GM21526 (cell line): ENCODE data around the gene PI4KA.
"Not testable (repeated sequence)": the region's sequence is repeated elsewhere in the genome, so short reads cannot be mapped to it uniquely, and the experiment has no call there.

Experiments used
- ATAC-seq: cut with Tn5 transposase; IDR thresholded peaks from one replicate; pipeline ENCODE4 v1.9.1; 2021; ENCODE audit warnings: moderate library complexity; ENCODE audit not compliant: unreplicated experiment, low FRiP score

PI4KA gene

DNA sequence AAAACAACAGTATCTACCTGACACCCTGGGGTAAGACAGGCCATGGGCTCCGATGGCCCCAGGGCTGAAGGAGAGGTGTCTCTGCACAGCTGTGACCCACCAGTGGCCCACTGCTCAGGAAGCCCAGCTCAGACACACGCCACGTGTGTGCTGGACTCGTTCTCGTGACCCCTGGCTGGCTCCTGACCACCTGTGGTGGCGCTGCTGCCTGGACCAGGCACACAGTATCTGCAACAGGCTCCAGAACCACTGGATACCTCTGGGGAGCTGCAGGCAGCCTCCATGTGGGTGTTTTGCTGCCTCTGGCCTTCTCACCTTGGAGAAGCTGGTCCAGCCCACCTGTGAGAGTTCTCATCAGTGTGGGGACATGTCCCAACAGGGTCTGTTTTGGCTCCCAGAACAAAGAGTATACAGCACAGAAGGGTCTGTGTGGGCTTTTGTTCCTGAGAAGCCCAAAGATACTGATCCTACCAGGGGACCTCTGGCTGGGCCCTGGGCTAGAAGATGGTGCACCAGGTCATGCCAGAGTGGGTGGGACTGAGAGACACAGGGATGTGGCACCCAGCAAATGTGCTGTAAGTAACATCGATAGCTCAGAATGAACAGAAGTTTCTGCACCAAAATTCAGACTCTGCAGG lies 106.4 kb downstream of the PI4KA start:
- no peak for ATAC-seq

DNA sequence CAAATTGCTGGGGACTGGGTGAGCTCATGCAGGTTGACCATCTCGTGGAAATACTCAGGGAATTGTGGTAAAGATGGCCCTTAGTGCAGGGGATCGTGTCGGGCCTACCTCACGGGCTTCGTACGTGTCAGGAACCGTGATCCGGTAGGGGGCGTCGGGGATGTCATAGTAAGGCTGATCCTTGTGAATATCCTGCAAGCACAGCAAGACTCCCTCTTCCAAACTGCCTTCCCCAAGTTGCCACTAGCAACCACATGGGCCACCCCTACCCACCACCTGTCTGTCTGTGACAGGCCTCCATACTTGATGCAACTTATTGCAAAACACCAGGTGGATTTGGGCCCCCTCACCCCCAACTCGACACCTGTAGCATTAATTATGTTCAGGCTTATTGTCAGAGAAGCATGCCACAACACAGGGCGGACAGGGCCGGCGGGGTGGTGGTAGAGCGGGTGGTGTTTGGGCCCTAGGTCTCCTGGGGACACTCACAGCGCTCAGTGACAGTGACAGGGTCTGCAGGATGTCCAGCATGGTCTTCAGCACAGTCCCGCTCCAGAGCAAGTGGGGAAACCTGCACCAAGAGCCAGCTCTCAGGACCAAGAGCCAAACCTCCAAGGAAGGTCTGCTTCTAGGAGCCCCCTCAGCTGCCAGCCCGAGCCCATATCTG lies 107.3 kb downstream of the PI4KA start:
- ATAC-seq, result no peak

DNA sequence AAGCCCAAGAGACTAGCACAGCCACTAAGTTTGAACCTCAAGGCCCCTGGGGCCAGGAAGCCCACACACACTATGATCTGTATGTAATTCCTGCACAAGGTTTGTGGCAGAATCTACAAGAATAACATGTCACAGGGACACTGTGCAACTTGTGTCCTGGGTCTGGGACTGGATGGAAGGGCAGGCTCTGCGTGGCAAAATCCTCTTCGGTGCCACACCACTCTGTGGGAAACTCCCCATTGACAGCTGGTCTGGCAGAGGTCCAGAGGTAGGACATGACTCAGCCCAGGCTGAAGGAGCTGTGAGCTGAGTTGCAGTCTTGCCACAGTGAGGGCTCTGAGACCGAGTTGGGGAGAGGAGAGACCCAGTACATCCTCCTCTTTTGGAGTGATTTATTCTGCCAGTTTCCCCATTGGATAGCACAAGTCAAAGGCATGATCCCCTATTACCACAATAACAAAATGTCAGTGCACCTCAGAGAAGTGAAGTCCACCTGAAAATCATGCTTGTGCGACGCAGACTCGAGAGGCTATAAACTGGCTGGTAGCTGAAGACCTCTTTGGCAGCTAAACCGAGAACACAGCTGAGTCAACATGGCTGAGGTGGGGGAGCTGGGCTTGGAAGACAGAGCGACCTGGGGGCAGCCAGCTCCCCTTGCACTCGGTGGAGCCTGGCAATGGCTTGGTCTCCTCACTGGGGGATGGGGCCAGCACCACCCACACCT lies 108.0 kb downstream of the PI4KA start:
- no peak for ATAC-seq

DNA sequence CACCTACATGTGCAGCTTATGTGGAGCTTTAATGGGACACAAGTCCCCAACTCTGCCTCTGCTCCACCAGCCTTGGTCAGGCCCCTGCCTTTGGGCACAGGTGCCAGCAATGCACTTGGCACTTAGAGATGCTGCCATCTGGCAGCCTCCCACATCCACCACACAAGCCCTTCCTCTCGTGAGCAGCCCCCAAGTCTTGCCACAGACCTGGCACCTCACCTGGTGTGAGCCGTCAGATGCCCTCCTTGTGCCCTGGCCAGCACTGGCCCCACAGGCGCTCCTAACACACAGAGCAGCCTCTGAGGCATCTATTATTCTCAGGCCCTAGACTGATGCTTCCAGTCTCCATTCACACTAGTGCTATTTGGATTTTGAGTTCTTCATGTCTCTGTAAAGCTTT lies 109.2 kb downstream of the PI4KA start:
- no peak for ATAC-seq

DNA sequence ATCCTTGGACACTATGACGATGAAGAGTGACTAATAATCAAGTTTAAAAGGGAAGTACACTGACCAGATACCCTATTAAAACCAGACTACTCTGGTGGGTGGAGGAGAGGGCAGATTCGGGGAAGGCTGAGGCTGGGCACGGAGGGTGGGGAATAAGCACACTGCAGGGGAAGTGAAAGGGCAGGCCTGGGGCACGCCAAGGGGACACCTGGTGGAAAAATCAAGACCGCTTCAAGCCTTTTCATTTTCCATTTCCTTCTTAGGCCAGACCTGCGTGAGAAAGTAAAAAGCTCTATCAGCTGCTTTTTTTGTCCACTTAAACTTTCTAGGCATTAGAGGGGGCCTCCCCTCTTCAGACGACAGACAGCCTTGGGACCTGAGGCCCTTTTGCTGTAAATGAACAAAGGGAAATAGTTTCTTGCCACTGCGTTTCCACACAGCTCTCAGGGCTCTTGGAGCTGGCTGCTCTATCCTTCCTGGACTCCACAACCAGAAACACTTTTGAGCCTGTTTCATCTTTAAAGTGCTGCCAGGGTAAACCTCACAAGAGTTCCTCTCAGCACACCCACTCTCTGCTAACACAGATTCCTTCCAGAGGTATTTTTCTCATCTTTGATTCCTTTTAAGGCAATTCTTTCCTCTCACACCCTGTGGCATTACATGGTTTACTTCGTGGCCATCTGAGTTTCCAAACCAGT lies 109.7 kb downstream of the PI4KA start:
- ATAC-seq, result peak; percentile 54

DNA sequence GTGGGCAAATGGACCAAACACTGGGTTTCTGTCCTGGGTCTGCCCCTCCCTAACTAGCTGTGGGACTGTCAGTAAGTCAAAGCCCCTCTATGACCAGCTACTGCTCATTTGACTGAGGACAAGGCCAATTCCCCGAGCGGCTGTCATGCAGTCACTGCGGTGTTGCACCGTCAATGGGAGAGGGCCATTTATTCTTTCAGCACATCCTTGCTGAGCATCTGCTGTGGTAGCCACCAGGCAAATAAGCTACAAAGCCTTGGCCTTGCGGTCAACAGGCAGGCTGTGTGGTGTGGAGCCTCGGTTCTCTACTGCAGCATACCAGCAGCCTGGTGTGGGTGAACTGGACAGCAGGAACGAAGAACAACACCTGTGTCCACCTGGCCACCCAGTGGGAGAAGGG lies 110.5 kb downstream of the PI4KA start:
- no peak for ATAC-seq

DNA sequence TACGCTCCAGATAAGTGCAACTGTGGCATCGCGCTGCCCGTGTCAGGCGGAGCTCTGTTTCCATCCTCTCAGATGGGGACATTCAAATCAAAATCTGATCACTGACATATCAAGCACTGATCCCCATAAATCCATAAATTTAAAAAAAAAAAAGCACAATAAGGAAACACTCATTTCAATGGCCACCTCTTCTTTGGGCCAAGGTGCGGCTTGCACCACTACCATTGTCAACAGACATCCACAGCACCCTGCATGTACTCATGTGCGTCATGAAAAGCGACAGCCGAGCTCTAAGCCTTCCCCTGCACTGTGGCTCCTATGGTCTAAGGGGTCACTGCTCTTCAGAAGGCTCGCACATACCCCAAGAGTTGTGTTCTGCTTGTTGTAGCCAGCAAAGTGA lies 111.4 kb downstream of the PI4KA start:
- ATAC-seq, result no peak

DNA sequence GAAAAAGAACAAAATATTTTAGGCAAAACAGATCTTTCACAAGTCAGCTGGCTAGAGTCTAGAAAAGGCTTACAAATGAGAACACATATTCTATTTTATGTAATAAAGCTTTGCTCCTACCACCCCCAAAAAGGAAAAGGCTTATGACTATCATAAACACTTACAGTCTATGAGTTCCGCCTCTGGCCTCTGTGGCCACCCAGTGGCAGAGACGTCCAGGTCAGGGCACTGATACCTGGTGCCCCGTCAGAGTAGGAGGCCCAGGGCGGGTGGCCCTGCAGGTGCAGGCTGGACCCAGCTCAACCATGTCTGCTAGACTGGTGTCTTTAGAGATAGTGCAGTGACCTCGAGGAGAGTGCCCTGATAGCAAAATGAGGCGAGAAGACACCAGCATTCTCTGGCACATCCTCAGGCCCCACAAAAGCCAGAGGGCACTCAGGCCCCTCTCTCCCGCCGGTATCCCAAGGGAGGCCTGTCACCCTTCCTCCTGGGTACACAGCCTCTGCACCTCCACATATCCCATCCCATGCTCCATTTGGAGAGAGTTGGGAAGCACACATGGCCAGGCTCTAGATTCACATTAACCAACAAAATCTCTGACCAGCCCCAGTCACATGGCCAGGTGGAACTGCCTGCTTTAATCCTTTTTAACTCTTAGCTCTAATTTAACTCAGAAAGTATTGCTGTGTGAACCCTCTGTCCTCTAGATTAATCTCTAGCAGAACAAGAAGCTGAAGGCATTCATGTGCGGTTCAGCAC lies 112.0 kb downstream of the PI4KA start:
- no peak for ATAC-seq

DNA sequence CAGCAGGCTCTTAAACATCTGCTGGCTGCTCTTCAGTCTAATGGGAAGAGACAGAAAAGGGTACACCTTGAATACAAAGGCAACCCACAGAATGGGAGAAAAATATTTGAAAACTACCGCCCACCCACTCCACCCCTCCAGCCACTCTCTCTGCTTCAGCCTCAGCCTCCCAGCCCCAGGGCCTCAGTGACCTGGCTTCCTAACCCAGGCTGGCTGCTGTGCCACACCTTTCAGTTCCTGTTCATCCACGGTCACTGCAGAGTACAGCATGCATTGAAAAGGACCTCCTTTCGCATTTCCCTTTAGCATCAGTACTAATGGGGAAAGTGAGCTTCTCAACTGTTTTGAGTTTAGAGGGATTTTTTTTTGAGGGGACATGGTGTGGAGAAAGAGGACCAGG lies 113.5 kb downstream of the PI4KA start:
- ATAC-seq, result no peak

DNA sequence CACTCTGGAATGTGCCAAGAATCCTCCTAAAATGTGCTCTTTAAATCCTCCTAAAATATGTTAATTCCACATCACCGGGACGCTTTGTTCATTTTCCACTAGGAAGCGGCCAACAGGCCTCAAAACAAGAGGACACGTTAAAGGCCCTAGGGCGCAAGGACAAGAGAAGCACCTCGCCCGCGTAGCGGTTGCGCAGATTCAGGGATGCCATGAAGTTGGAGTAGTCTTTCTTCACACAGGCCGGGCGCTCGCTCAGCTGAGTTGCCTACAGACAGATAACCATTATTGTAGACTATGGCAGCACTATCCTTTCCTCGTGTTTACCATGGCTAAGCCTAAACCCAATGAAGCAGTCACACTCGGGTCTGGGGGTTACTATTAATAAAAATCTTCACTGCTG lies 114.2 kb downstream of the PI4KA start:
- ATAC-seq, result no peak

DNA sequence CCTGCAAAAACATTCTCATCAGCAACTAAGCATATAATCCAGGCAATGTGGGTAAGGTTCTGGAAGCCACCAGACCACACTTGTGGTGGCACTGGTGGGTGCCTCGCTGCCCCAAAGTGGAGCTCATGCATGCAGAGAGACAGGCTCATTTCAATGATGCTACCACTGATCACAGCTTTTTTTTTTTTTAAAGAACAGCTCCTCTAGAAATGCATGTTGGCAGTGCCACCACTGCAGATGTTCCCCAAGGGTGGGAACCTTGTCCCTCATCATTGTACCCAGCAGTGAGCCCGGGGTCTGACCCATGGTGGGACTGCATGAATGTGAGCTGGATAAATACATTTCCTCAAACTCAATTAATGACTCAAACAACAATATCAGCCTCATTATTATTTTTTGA lies 115.8 kb downstream of the PI4KA start:
- ATAC-seq, result no peak

DNA sequence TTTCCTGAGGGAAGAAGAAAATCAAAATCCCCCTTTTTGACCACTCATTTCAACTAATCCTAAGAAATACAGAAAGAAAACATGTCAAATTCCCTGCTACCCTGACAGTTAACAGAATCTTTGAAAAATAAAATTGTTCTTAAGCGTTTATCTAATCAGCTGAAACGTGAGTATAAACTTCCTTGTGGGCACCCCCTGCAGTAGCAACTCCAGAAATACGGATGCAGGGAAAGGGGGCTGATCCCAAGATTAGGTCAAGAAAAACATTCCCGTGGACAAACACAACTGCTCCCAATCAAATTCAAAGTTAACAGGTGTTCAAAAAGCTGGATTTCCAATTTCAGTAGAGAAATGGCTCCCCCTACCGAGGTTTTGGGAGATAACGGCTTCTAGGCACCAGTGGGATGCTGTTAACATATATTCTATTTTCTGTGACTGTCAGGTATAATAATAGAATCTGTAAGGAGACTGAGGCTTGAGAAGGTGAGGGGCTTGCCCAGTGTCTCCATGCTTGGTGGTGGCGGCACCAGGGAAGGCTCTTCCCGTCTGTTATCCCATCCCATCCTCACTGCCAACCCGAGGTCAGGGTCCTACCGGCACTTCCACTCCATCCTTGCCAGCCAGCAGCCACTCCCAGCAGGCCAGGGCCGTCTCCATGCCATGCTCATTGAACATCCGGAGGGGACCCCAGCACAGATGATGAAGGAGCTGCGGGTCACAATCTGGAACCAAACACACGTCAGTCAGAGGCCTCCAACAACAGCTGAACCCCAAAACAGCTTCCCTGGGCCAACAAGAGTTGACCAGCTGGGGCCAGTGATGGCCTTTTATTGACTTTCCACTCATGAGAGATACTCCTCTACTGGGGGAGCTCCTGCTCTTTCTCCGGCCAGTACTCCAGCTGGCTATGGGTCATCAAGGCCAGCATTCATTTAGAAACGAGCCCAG lies 116.7 kb downstream of the PI4KA start:
- ATAC-seq, result no peak

DNA sequence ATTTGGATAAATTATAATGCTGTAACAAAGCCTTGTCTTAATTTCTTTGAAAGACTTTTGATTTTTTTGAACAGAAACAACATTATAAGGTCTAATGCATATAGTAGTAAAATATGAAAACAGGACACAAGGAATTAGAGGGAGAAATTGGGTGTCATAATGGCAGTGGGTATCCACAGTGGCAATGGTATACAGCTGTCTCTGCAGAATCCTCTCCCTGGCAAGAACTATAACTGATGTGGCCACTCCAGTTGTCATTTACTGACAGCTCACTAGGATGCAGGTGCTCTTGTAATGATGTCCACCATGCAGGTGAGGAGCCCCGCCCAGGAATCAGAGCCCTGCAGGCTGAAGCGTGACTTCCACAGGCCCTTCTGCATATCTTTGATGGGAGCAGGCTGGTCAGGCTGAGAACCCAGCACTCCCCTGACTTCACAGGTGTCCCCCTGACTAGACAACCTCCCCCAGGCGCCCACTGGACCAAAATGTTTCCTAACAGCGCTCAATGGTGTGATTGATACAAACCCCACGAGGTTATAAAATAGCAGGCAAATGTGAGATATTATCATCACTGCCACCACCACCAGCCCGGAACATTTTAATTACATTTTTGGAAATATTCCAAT lies 117.5 kb downstream of the PI4KA start:
- no peak for ATAC-seq

DNA sequence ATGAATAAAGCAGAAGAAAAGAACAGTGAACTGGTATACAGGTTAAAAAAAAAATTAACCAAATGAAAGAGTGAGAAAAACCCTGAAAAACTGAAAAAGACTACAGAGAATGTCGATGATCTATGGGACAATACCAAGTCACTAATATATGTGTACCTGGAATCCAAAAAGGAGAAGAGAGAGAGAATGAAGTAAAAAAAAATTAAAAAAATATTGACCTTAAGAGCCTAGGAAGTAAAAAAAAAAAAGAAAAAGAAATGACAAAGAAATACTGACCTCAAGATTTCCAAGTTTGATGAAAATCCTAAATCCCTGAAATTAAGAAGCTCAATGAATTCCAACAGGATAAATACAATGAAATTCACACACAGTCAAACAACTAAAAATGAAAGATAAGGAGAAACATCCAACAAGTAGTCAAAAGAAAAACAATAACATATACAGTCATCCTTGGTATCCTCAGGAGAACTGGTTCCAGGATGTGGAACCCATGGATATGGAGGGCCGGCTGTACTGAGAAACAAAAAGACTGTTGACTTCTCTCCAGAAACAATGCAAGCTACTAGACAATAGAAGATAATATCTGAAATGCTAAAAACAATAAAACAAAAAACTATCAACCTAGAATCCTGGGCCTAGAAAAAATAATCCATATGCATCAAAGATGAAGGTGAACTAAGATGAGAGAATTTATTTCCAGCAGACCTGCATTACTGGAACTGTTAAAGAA lies 118.2 kb downstream of the PI4KA start:
- ATAC-seq, result no peak

DNA sequence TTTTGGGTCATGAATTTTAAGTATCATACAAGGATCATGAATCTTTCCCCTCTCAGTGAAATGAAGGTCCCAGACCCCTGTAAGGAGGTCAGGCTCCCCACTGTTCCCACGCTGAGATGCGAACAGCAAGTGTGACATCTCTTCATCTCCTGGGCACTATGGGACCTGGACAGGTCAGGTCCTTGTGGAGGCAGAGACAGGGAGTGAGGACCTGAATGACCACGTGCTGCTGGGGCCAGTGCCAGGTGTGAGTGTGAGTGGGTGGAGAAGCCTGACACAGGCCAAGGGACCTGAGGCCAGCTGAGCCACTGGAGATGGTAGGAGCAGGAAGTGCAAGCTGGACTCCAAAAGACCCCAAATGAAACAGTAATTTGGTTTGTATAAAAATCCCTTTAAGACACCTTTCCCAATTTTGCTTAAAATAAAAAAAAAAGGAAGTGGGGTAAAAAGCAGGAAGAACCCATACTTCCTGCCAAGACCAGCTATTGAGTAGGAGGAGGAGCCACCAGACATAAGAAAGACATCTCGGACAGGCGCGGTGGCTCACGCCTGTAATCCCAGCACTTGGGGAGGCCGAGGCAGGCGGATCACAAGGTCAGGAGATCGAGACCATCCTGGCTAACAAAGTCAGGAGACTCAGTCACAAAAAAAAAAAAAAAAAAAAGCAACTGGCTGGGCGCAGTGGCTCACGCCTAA lies 120.1 kb downstream of the PI4KA start:
- no peak for ATAC-seq

DNA sequence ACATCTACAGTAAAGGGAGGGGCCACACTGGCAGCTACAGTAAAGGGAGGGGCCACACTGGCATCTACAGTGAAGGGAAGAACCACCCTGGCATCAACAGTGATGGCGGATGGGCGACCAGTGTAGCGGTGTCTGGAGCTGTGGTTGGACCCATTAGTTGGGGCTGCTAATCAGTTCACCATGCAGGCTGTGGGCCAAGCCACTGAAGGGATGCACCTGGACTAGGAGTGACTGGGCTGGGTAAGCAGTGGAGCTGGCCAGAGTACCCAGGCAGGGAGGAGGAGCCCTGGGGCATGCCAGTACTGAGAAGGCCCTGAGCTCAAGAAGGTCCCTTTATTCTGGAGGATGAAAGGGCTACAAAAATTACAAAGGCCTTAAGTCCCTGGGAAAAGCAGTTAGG lies 121.7 kb downstream of the PI4KA start:
- ATAC-seq, result not testable (repeated sequence)

DNA sequence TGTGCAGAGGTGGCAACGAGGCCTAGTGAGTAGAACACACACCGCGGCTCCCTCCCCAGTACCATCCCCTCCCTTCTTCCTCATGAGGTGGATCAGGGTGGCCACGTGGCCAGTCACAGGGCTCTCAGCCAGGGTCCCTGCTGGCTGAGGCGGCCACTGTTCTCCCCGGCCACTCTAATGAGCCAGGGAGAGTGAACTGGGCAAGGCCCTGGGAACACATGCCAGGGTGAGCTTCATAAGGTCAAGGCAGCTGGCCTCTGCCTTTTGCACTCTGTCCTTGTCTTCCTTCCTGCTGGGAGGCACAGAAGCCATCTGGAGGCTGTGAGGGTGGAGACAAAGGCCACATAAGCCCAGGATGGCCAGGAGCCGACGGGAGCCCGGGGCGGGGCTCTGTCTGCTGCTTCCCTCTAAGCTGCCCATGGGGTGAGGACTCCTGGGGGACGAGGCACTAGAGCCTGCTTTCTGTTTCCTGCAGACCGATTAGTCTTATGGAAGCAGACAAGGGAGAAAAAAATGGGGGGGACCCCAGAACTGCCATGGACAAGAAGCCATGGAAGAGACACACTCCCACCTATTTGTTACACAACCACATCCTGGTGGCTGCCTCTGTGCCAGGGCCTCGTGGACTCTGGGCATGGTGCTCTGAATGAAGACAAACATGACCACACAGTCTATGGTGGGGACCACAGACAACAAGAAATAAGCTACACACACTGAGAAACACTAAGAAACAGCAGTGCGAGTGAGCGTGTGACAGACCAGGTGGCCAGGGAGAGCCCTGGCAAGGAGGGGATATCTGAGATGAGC lies 123.1 kb downstream of the PI4KA start:
- not testable (repeated sequence) for ATAC-seq
